CD14-positive monocyte (primary cell): ENCODE measurements around the gene C11orf97. TPM values are rescaled to one million over a fixed set of nuclear protein-coding genes. Genes with fewer than 3 reads are reported as not detected.
A peak's percentile ranks its signal among the peaks of the same experiment; 100 is the strongest.

Source experiments
- DNase-seq, 3 donors: peaks; one replicate each; pipeline ENCODE4 v3.0.0-alpha.2; 2011 to 2022
- H2AFZ ChIP-seq: 2 replicates; pipeline ENCODE4 v1.6.0; 2012; ENCODE audit warnings: mild to moderate bottlenecking, low read depth, low read length, inconsistent platforms; ENCODE audit not compliant: insufficient read depth, poor library complexity, severe bottlenecking
- H3K27ac ChIP-seq, 2 donors: 1 replicate in 1 of 2; 2 replicates in 1 of 2; pipeline ENCODE4 v1.5.1; 2012 to 2013; ENCODE audit warnings: low read length in 2 of 2, control low read depth in 1 of 2, inconsistent platforms in 1 of 2, low read depth in 1 of 2, mild to moderate bottlenecking in 1 of 2
- H3K27me3 ChIP-seq, 2 donors: one replicate each; pipeline versions ENCODE4 v1.6.0 to v1.6.1; 2011 to 2013; ENCODE audit warnings: low read length in 2 of 2; ENCODE audit not compliant: control insufficient read depth in 2 of 2, insufficient read depth in 2 of 2
- H3K36me3 ChIP-seq, 2 donors: replicated peaks in 1 of 2; 1 replicate in 1 of 2; 2 replicates in 1 of 2; pipeline versions ENCODE4 v1.5.1 to v1.6.1; 2012 to 2013; ENCODE audit warnings: low read length in 2 of 2, control low read depth in 1 of 2, inconsistent platforms in 1 of 2, mild to moderate bottlenecking in 1 of 2; ENCODE audit not compliant: insufficient read depth in 2 of 2, control insufficient read depth in 1 of 2
- H3K4me1 ChIP-seq, 2 donors: 1 replicate in 1 of 2; 2 replicates in 1 of 2; pipeline versions ENCODE4 v1.5.1 to v1.6.1; 2012 to 2013; ENCODE audit warnings: low read length in 2 of 2, control low read depth in 1 of 2, inconsistent platforms in 1 of 2, mild to moderate bottlenecking in 1 of 2, moderate library complexity in 1 of 2; ENCODE audit not compliant: insufficient read depth in 2 of 2, control insufficient read depth in 1 of 2
- H3K4me2 ChIP-seq: replicated peaks from 2 replicates; pipeline ENCODE3; 2012; ENCODE audit warnings: low read length, moderate library complexity, mild to moderate bottlenecking; ENCODE audit not compliant: poor library complexity, severe bottlenecking; ENCODE audit errors: extremely low read depth
- H3K4me3 ChIP-seq, 3 experiments: fragments of 200-600 bp in 1 of 3; sonication (generic) in 1 of 3; replicated peaks in 1 of 3; 1 replicate in 2 of 3; 2 replicates in 1 of 3; pipeline ENCODE4 v1.5.1; 2011 to 2013; ENCODE audit warnings: low read length in 3 of 3, mild to moderate bottlenecking in 3 of 3, control low read depth in 2 of 3, low read depth in 2 of 3, inconsistent platforms in 1 of 3, moderate library complexity in 1 of 3
- H3K79me2 ChIP-seq: 2 replicates; pipeline ENCODE4 v1.6.0; 2012; ENCODE audit warnings: mild to moderate bottlenecking, control low read depth, inconsistent platforms, low read length, moderate library complexity; ENCODE audit not compliant: insufficient read depth
- H3K9ac ChIP-seq: 2 replicates; pipeline ENCODE4 v1.6.0; 2017; ENCODE audit warnings: low read length, mild to moderate bottlenecking; ENCODE audit not compliant: insufficient read depth, poor library complexity, severe bottlenecking
- H3K9me3 ChIP-seq, 2 donors: replicated peaks in 1 of 2; 1 replicate in 1 of 2; 2 replicates in 1 of 2; pipeline versions ENCODE4 v1.5.1 to v1.6.1; 2012 to 2013; ENCODE audit warnings: low read length in 2 of 2, control low read depth in 1 of 2; ENCODE audit not compliant: control insufficient read depth in 1 of 2, insufficient read depth in 1 of 2
- H4K20me1 ChIP-seq: 2 replicates; pipeline ENCODE4 v1.6.0; 2012; ENCODE audit warnings: mild to moderate bottlenecking, low read length, control low read depth, moderate library complexity; ENCODE audit not compliant: insufficient read depth
- H3K27ac Mint-ChIP-seq, 7 donors: one replicate each; pipeline ENCODE4 v1.8.0; 2020; ENCODE audit warnings: mild to moderate bottlenecking in 7 of 7, mixed read lengths in 7 of 7, moderate library complexity in 6 of 7, inconsistent platforms in 2 of 7
- H3K27me3 Mint-ChIP-seq, 3 donors: one replicate each; pipeline ENCODE4 v1.8.0; 2021 to 2022; ENCODE audit warnings: low read depth in 3 of 3, mild to moderate bottlenecking in 3 of 3, mixed read lengths in 3 of 3, moderate library complexity in 3 of 3, inconsistent platforms in 1 of 3
- H3K36me3 Mint-ChIP-seq, 2 donors: one replicate each; pipeline ENCODE4 v1.8.0; 2020; ENCODE audit warnings: mixed read lengths in 2 of 2, inconsistent platforms in 1 of 2, mild to moderate bottlenecking in 1 of 2
- H3K4me1 Mint-ChIP-seq: one replicate; pipeline ENCODE4 v1.8.0; 2020; ENCODE audit warnings: mild to moderate bottlenecking, mixed read lengths
- H3K4me3 Mint-ChIP-seq, 2 donors: one replicate each; pipeline ENCODE4 v1.8.0; 2020; ENCODE audit warnings: mild to moderate bottlenecking in 2 of 2, mixed read lengths in 2 of 2, moderate library complexity in 1 of 2
- H3K9me3 Mint-ChIP-seq, 7 donors: one replicate each; pipeline ENCODE4 v1.8.0; 2020 to 2022; ENCODE audit warnings: mixed read lengths in 7 of 7, mild to moderate bottlenecking in 6 of 7, moderate library complexity in 6 of 7, inconsistent platforms in 2 of 7
- CTCF ChIP-seq: fragments of 200-600 bp; IDR thresholded peaks from one replicate; pipeline ENCODE4 v1.8.0; 2022; ENCODE audit warnings: antibody characterized with exemption, mild to moderate bottlenecking
- WGBS: methylation state at CpG from one replicate; pipeline ENCODE4 v1.1.5; 2013; ENCODE audit warnings: missing lambda C conversion rate; ENCODE audit not compliant: insufficient coverage; 5-methylcytosine and 5-hydroxymethylcytosine counted together
- intact Hi-C, 2 donors: fragments of 100-400 bp; cut with micrococcal nuclease; formaldehyde crosslinking; loops; one replicate each; pipeline versions ENCODE4 v1.15.0 to v1.15.1; 2023
- polyA plus RNA-seq, 3 donors: library from polyadenylated mRNA; depleted of rRNA in 1 of 3; unstranded in 2 of 3; stranded (reverse) in 1 of 3; fragments of 300-500 nt in 2 of 3; fragments of >200 nt in 1 of 3; fragmentation: Illumina TruSeq in 2 of 3; gene quantifications; 1 replicate in 2 of 3; 2 replicates in 1 of 3; pipeline ENCODE4 v1.2.3, GENCODE V29; 2012 to 2021

The C11orf97 gene
- polyA plus RNA-seq, 3 donors = not detected

- peaks cover 71% of the 10 kb centered on the region for H3K79me2 ChIP-seq
- Mint-ChIP-seq H3K9me3 (no peaks in the 10 kb centered on the region), H3K4me3 (peak overlapping the region; percentile 87 to 96), H3K4me1 (peaks cover 60% of the 10 kb centered on the region), H3K27me3 (peaks cover 0 to 2% (median 1%) of the 10 kb centered on the region in 3 donors), H3K36me3 (peaks cover 8 to 10% of the 10 kb centered on the region in 2 donors), H3K27ac (peak overlapping the region; percentile 96 to 99 (median 99))
- intact Hi-C loops = loop anchor here in 1 of 2 donors (2.0 kb wide), 1 partner anchor 30 kb away; no protein-coding TSS in a partner anchor
- no peak for TF ChIP-seq CTCF
- DNase-seq = peak; percentile 70 to 81 (median 74)
- H3K4me2 ChIP-seq = peak overlapping the region; percentile 83
- no peaks in the 10 kb centered on the region for H3K27me3 ChIP-seq
- peak overlapping the region; percentile 96 to 98 for H3K27ac ChIP-seq
- no peaks in the 10 kb centered on the region for H3K9me3 ChIP-seq
- no peaks in the 10 kb centered on the region for H3K36me3 ChIP-seq
- H2AFZ ChIP-seq = peak overlapping the region; percentile 82
- H4K20me1 ChIP-seq = no peaks in the 10 kb centered on the region
- WGBS = 0% methylated on average over 1 of the region's 13 CpGs
- H3K9ac ChIP-seq = peak overlapping the region; percentile 78
- H3K4me1 ChIP-seq = peaks cover 45 to 51% of the 10 kb centered on the region in 2 donors
- H3K4me3 ChIP-seq = peak overlapping the region; percentile 50 to 78 (median 64)
These were observed 62.1 kb downstream of the C11orf97 start for GRCh38 chr11:94574193-94574961.

GRCh38 chr11:94576306-94576705 is 64.0 kb downstream of the C11orf97 start:
- Histone ChIP-seq H2AFZ (peak overlapping the region; percentile 69), H3K9ac (peak overlapping the region; percentile 0), H3K4me2 (peak overlapping the region; percentile 36), H3K4me3 (peak overlapping the region in 1 of 3 experiments; percentile 48), H3K27ac (peak overlapping the region; percentile 31 to 96), H3K27me3 (no peaks in the 10 kb centered on the region), H3K9me3 (no peaks in the 10 kb centered on the region), H3K4me1 (peaks cover 46 to 55% of the 10 kb centered on the region in 2 donors), H4K20me1 (no peaks in the 10 kb centered on the region), H3K79me2 (peaks cover 79% of the 10 kb centered on the region), H3K36me3 (no peaks in the 10 kb centered on the region)
- DNase-seq = peak in 2 of 3 donors; percentile 17 to 32
- 20% methylated on average over 1 of the region's 5 CpGs for WGBS
- Mint-ChIP-seq H3K9me3 (no peaks in the 10 kb centered on the region), H3K4me3 (peak overlapping the region; percentile 57 to 75), H3K27me3 (peaks cover 0 to 2% (median 1%) of the 10 kb centered on the region in 3 donors), H3K4me1 (peaks cover 69% of the 10 kb centered on the region), H3K27ac (peak overlapping the region; percentile 72 to 99 (median 87)), H3K36me3 (peaks cover 4 to 8% of the 10 kb centered on the region in 2 donors)
- TF ChIP-seq CTCF = no peak
- intact Hi-C loops = no loop called here
